Stomach (tissue), 4 donors: ENCODE results near the gene HBM.

Source experiments
- CTCF ChIP-seq, 7 experiments: fragments of 450-650 bp in 4 of 7; fragments of 200-600 bp in 3 of 7; sonication (generic) in 3 of 7; IDR thresholded peaks; one replicate each; pipeline ENCODE4 v1.5.1; 2016 to 2019; ENCODE audit warnings: antibody characterized with exemption in 7 of 7, control low read depth in 2 of 7, mild to moderate bottlenecking in 1 of 7
- POLR2A ChIP-seq, 4 donors: fragments of 450-650 bp; IDR thresholded peaks; one replicate each; pipeline ENCODE4 v1.6.1; 2016; ENCODE audit warnings: antibody characterized with exemption in 4 of 4, control low read depth in 2 of 4, mild to moderate bottlenecking in 1 of 4, moderate library complexity in 1 of 4

GRCh38 chr16:200388-200787 is 34.6 kb downstream of the HBM start:
- TF ChIP-seq POLR2A (IDR thresholded peaks at IDR 0.05), result no peak
- no peak for TF ChIP-seq CTCF (IDR thresholded peaks at IDR 0.05)
